NCI-H446 treated with DMSO at 0.1 percent for 48 hours (cell line): Measurements from ENCODE around the gene COL18A1.

ENCODE experiments used
- DNase-seq: peaks from one replicate; lab custom pipeline; 2025; lab: John Stamatoyannopoulos, UW

Gene COL18A1

GRCh38 chr21:45562402-45562801 lies 157.4 kb downstream of the COL18A1 start:
- DNase-seq: no peak

GRCh38 chr21:45562965-45563364 lies 158.0 kb downstream of the COL18A1 start:
- DNase-seq: no peak
